ELR (cell line): Measurements from ENCODE around the gene RAP1GAP.
A peak's percentile ranks its signal among the peaks of the same experiment; 100 is the strongest.
"Not testable (repeated sequence)": the region's sequence is repeated elsewhere in the genome, so short reads cannot be mapped to it uniquely, and the experiment has no call there.

ENCODE experiments used
- DNase-seq: peaks from one replicate; pipeline ENCODE4 v3.0.0-alpha.2; 2015; ENCODE audit warnings: low read depth

The RAP1GAP gene

GRCh38 chr1:21568809-21569385 lies 100.3 kb downstream of the RAP1GAP start:
- no peak for DNase-seq

- peak; percentile 66 for DNase-seq
Measured at GRCh38 chr1:21568006-21568746, 101.0 kb downstream of the RAP1GAP start.

- peak; percentile 54 for DNase-seq
Measured at GRCh38 chr1:21567241-21568005, 101.7 kb downstream of the RAP1GAP start.

GRCh38 chr1:21566361-21566760 lies 102.8 kb downstream of the RAP1GAP start:
- not testable (repeated sequence) for DNase-seq

- DNase-seq = no peak
Measured at GRCh38 chr1:21565285-21565684, 103.9 kb downstream of the RAP1GAP start.

- no peak for DNase-seq
Measured at GRCh38 chr1:21564521-21565095, 104.5 kb downstream of the RAP1GAP start.

GRCh38 chr1:21563971-21564370 lies 105.2 kb downstream of the RAP1GAP start:
- no peak for DNase-seq

- DNase-seq = no peak
Measured at GRCh38 chr1:21562896-21563295, 106.3 kb downstream of the RAP1GAP start.

GRCh38 chr1:21560916-21561638 lies 108.1 kb downstream of the RAP1GAP start:
- DNase-seq = no peak

- DNase-seq = no peak
Measured at GRCh38 chr1:21559788-21560567, 109.2 kb downstream of the RAP1GAP start.

GRCh38 chr1:21553116-21553926 lies 115.8 kb downstream of the RAP1GAP start:
- peak; percentile 67 for DNase-seq

- DNase-seq = peak; percentile 68
Measured at GRCh38 chr1:21552715-21553114, 116.4 kb downstream of the RAP1GAP start.

- DNase-seq = no peak
Measured at GRCh38 chr1:21550866-21551475, 118.2 kb downstream of the RAP1GAP start.

- peak; percentile 41 for DNase-seq
Measured at GRCh38 chr1:21550097-21550496, 119.1 kb downstream of the RAP1GAP start.

- DNase-seq = no peak
Measured at GRCh38 chr1:21547876-21548275, 121.3 kb downstream of the RAP1GAP start.
